Left lung (tissue), 10 donors: ENCODE results near the gene IFI27L1. TPM values are rescaled to one million over a fixed set of nuclear protein-coding genes. Genes with fewer than 3 reads are reported as not detected.

Source experiments
- ATAC-seq: fragments of 200-7000 bp; cut with Tn5 transposase; one replicate; pipeline ENCODE4 v1.9.1; 2020; ENCODE audit warnings: moderate library complexity
- DNase-seq, 4 donors: peaks; one replicate each; pipeline ENCODE4 v3.0.0-alpha.2; 2013 to 2020
- H3K27ac ChIP-seq, 2 donors: fragments of 200-600 bp; sonication (generic) in 1 of 2; one replicate each; pipeline versions ENCODE4 v1.5.0 to v1.8.0; 2020 to 2021
- H3K27me3 ChIP-seq, 2 donors: fragments of 200-600 bp; sonication (generic) in 1 of 2; one replicate each; pipeline versions ENCODE4 v1.5.0 to v1.8.0; 2020 to 2021
- H3K36me3 ChIP-seq, 2 donors: fragments of 200-600 bp; sonication (generic) in 1 of 2; one replicate each; pipeline versions ENCODE4 v1.5.0 to v1.8.0; 2020 to 2021
- H3K4me1 ChIP-seq, 2 donors: fragments of 200-600 bp; one replicate each; pipeline ENCODE4 v1.8.0; 2021
- H3K4me3 ChIP-seq, 2 donors: fragments of 200-600 bp; sonication (generic) in 1 of 2; one replicate each; pipeline versions ENCODE4 v1.5.0 to v1.8.0; 2020 to 2021; ENCODE audit warnings: mild to moderate bottlenecking in 1 of 2
- H3K9me3 ChIP-seq, 2 donors: fragments of 200-600 bp; sonication (generic) in 1 of 2; one replicate each; pipeline versions ENCODE4 v1.5.0 to v1.8.0; 2020 to 2021
- CTCF ChIP-seq, 2 donors: fragments of 200-600 bp; sonication (generic) in 1 of 2; IDR thresholded peaks; one replicate each; pipeline versions ENCODE4 v1.5.0 to v1.8.0; 2021; ENCODE audit warnings: antibody characterized with exemption in 2 of 2
- intact Hi-C, 2 donors: fragments of 100-400 bp; cut with DNase I; formaldehyde crosslinking; loops; one replicate each; pipeline versions ENCODE4 v1.11.2 to v1.14.2; 2022
- polyA plus RNA-seq, 6 donors: library from polyadenylated mRNA; unstranded; fragments of 120-200 nt; gene quantifications; one replicate each; pipeline ENCODE4 v1.2.1, GENCODE V29; 2013; ENCODE audit not compliant: insufficient read length in 6 of 6
- total RNA-seq, 2 donors: library from RNA; stranded (reverse); fragmentation: NEBNext Ultra II Directional; extraction: Animal tissue kit (Norgen Biotek cat#: 25700); gene quantifications; one replicate each; pipeline ENCODE4 v1.2.1, GENCODE V29; 2021
- donor health status: DM: no; HTN: yes; CAD: no.
- donor health status: DM: no; HTN: no; CAD: no.

The IFI27L1 gene
- total and polyA plus RNA-seq, 8 donors: 20.3 to 34.3 (median 31.2) TPM

GRCh38 chr14:94111276-94112095, 30.4 kb downstream of the IFI27L1 start:
- Histone ChIP-seq H3K4me3 (peak overlapping the region; percentile 14 to 47), H3K27ac (peak overlapping the region; percentile 81 to 85), H3K36me3 (no peaks in the 10 kb centered on the region), H3K4me1 (peaks cover 0 to 19% of the 10 kb centered on the region in 2 donors), H3K27me3 (no peaks in the 10 kb centered on the region), H3K9me3 (no peaks in the 10 kb centered on the region)
- peak in 1 of 4 donors; percentile 71 for DNase-seq
- TF ChIP-seq CTCF (IDR thresholded peaks at IDR 0.05): no peak
- intact Hi-C loops: no loop called here
- no peak for ATAC-seq

GRCh38 chr14:94112513-94113063, 31.5 kb downstream of the IFI27L1 start:
- peak overlapping the region; percentile 81 to 85 for H3K27ac ChIP-seq
- no peak for DNase-seq
- no peak for TF ChIP-seq CTCF (IDR thresholded peaks at IDR 0.05)

GRCh38 chr14:94113073-94113472, 32.0 kb downstream of the IFI27L1 start:
- no peaks in the 10 kb centered on the region for H3K9me3 ChIP-seq
- H3K27me3 ChIP-seq: no peaks in the 10 kb centered on the region
- H3K4me3 ChIP-seq: peak overlapping the region in 1 of 2 donors; percentile 47
- peaks cover 0 to 19% of the 10 kb centered on the region in 2 donors for H3K4me1 ChIP-seq
- DNase-seq (no peak), ATAC-seq (no peak)
- peak overlapping the region; percentile 28 to 81 for H3K27ac ChIP-seq
- no peaks in the 10 kb centered on the region for H3K36me3 ChIP-seq
- no peak for TF ChIP-seq CTCF (IDR thresholded peaks at IDR 0.05)
- intact Hi-C loops: no loop called here

More at GRCh38 chr14:94112513-94113063, 31.5 kb downstream of the IFI27L1 start:
- no peaks in the 10 kb centered on the region for H3K9me3 ChIP-seq
- H3K36me3 ChIP-seq: no peaks in the 10 kb centered on the region
- H3K27me3 ChIP-seq: no peaks in the 10 kb centered on the region
- peaks cover 0 to 19% of the 10 kb centered on the region in 2 donors for H3K4me1 ChIP-seq
- no peak for ATAC-seq
- H3K4me3 ChIP-seq: peak overlapping the region in 1 of 2 donors; percentile 47
- intact Hi-C loops: no loop called here

- no peak for DNase-seq
- intact Hi-C loops: no loop called here
- ATAC-seq: no peak
- H3K4me1 ChIP-seq: peaks cover 0 to 19% of the 10 kb centered on the region in 2 donors
- no peaks in the 10 kb centered on the region for H3K36me3 ChIP-seq
- H3K27ac ChIP-seq: peak overlapping the region; percentile 28 to 64
- H3K4me3 ChIP-seq: peak overlapping the region in 1 of 2 donors; percentile 47
- no peak for TF ChIP-seq CTCF (IDR thresholded peaks at IDR 0.05)
- no peaks in the 10 kb centered on the region for H3K27me3 ChIP-seq
- no peaks in the 10 kb centered on the region for H3K9me3 ChIP-seq
Measured at GRCh38 chr14:94113490-94113889, 32.4 kb downstream of the IFI27L1 start.

- Histone ChIP-seq H3K27me3 (no peaks in the 10 kb centered on the region), H3K9me3 (peaks cover 0 to 3% of the 10 kb centered on the region in 2 donors), H3K27ac (peak overlapping the region; percentile 28 to 64), H3K36me3 (no peaks in the 10 kb centered on the region), H3K4me3 (peak overlapping the region in 1 of 2 donors; percentile 47), H3K4me1 (peaks cover 0 to 19% of the 10 kb centered on the region in 2 donors)
- intact Hi-C loops: no loop called here
- no peak for TF ChIP-seq CTCF (IDR thresholded peaks at IDR 0.05)
- ATAC-seq (no peak), DNase-seq (no peak)
Measured at GRCh38 chr14:94113908-94114588, 32.9 kb downstream of the IFI27L1 start.
